GM19043 (cell line): ENCODE results near the gene CNDP2.
"Not testable (repeated sequence)": the region's sequence is repeated elsewhere in the genome, so short reads cannot be mapped to it uniquely, and the experiment has no call there.

Source experiments
- ATAC-seq: cut with Tn5 transposase; IDR thresholded peaks from one replicate; pipeline ENCODE4 v1.9.1; 2021; ENCODE audit warnings: low read depth; ENCODE audit not compliant: unreplicated experiment

Gene CNDP2

GRCh38 chr18:74562775-74563174, 66.6 kb downstream of the CNDP2 start:
- no peak for ATAC-seq

GRCh38 chr18:74563999-74564398, 67.8 kb downstream of the CNDP2 start:
- ATAC-seq, result no peak

- not testable (repeated sequence) for ATAC-seq
Observed at GRCh38 chr18:74565164-74565563, 69.0 kb downstream of the CNDP2 start.

- not testable (repeated sequence) for ATAC-seq
Observed at GRCh38 chr18:74565993-74566392, 69.8 kb downstream of the CNDP2 start.

GRCh38 chr18:74567822-74568221, 71.7 kb downstream of the CNDP2 start:
- ATAC-seq, result no peak

GRCh38 chr18:74569401-74569800, 73.2 kb downstream of the CNDP2 start:
- no peak for ATAC-seq

- no peak for ATAC-seq
Observed at GRCh38 chr18:74570266-74570665, 74.1 kb downstream of the CNDP2 start.

- ATAC-seq, result no peak
Observed at GRCh38 chr18:74571895-74572680, 75.9 kb downstream of the CNDP2 start.

GRCh38 chr18:74573053-74573452, 76.9 kb downstream of the CNDP2 start:
- no peak for ATAC-seq
